ENCODE measurements around the gene UGT1A4. TPM values are rescaled to one million over a fixed set of nuclear protein-coding genes. Genes with fewer than 3 reads are reported as not detected.

Gene UGT1A4
- total and polyA plus RNA-seq, 2 donors (not counting 3 experiments of a cell fraction or from before 2014, with no cell fraction given) = not detected

- Histone ChIP-seq H3K27ac (ENCODE audit: insufficient read depth, low read depth, low read length) (no peak overlapping the region), H3K9me1 (replicated peaks; ENCODE audit: control insufficient read depth, extremely low read depth, insufficient read depth, low read length) (no peaks in the 10 kb centered on the region), H3K9ac (replicated peaks; ENCODE audit: extremely low read depth, insufficient read depth, low read length) (no peak overlapping the region), H2AFZ (ENCODE audit: low read depth, low read length) (no peak overlapping the region), H3K4me3 (replicated peaks in 1 of 3; ENCODE audit: insufficient read depth in 1 of 3, low read depth in 1 of 3, low read length in 3 of 3) (no peak overlapping the region), H3K4me2 (ENCODE audit: insufficient read depth, low read length) (no peak overlapping the region), H3K36me3 (ENCODE audit: control insufficient read depth in 2 of 2, extremely low read depth in 1 of 2, insufficient read depth in 2 of 2, low read length in 2 of 2) (no peaks in the 10 kb centered on the region), H3K9me3 (replicated peaks; ENCODE audit: control insufficient read depth, insufficient read depth, low read length) (no peaks in the 10 kb centered on the region), H4K20me1 (replicated peaks; ENCODE audit: control insufficient read depth, extremely low read depth, insufficient read depth, low read length) (no peaks in the 10 kb centered on the region), H3K4me1 (ENCODE audit: control insufficient read depth, extremely low read depth, insufficient read depth, low read length) (no peaks in the 10 kb centered on the region), H3K79me2 (ENCODE audit: control insufficient read depth, insufficient read depth, low read length) (no peaks in the 10 kb centered on the region), H3K27me3 (ENCODE audit: control insufficient read depth in 2 of 2, insufficient read depth in 2 of 2, low read length in 2 of 2) (no peaks in the 10 kb centered on the region)
- no TSS peak for BruUV-seq (replicated peaks)
- TF ChIP-seq MAX (IDR thresholded peaks at IDR 0.05; ENCODE audit: insufficient read depth, insufficient read length) (no peak), MYC (IDR thresholded peaks at IDR 0.05; ENCODE audit: low read depth, low read length) (no peak), CTCF (IDR thresholded peaks at IDR 0.05; ENCODE audit: extremely low read depth in 1 of 2, insufficient read depth in 1 of 2, low read depth in 1 of 2, low read length in 2 of 2) (no peak), JUN (IDR thresholded peaks at IDR 0.05; ENCODE audit: borderline replicate concordance, insufficient read depth, insufficient read length, low read depth) (no peak), POLR2AphosphoS5 (IDR thresholded peaks at IDR 0.05; ENCODE audit: insufficient read depth, low read depth, low read length) (no peak), EZH2 (IDR thresholded peaks at IDR 0.05; ENCODE audit: borderline replicate concordance, low read depth, low read length, severe bottlenecking) (no peak), GATA2 (IDR thresholded peaks at IDR 0.05; ENCODE audit: insufficient read depth, insufficient read length, low read depth, low read length) (no peak), FOS (IDR thresholded peaks at IDR 0.05; ENCODE audit: borderline replicate concordance, insufficient read depth, low read length) (no peak), POLR2A (IDR thresholded peaks at IDR 0.05; ENCODE audit: low read depth, low read length) (no peak)
- POLR2A ChIA-PET = no interaction called here
- no peak for FAIRE-seq
- intact Hi-C loops (cut with micrococcal nuclease) (no loop called here), dilution Hi-C loops (cut with MboI; ENCODE audit: extremely low pct_ligation_motif_present, low sequenced_read_pairs) (no loop called here)
- DNase-seq (ENCODE audit: low read depth, low spot score) = no peak
- CTCF ChIA-PET = no interaction called here
These were observed 80.6 kb downstream of the UGT1A4 start for GRCh38 chr2:233799087-233799665.

Data from endothelial cell of umbilical vein (primary cell).